Mucosa of descending colon (tissue), 3 donors: ENCODE data around the gene CA6. TPM values are rescaled to one million over a fixed set of nuclear protein-coding genes. Genes with fewer than 3 reads are reported as not detected.

Source experiments
- ATAC-seq: fragments of 200-7000 bp; cut with Tn5 transposase; one replicate; pipeline ENCODE4 v1.9.1; 2020; ENCODE audit warnings: mild to moderate bottlenecking, moderate library complexity
- DNase-seq, 3 donors: peaks; one replicate each; pipeline ENCODE4 v3.0.0-alpha.2; 2020
- H3K36me3 ChIP-seq: fragments of 200-600 bp; one replicate; pipeline ENCODE4 v1.8.0; 2021; ENCODE audit warnings: low read depth, mild to moderate bottlenecking
- H3K4me1 ChIP-seq: fragments of 200-600 bp; one replicate; pipeline ENCODE4 v1.8.0; 2021; ENCODE audit warnings: low read depth, mild to moderate bottlenecking
- H3K4me3 ChIP-seq: fragments of 200-600 bp; one replicate; pipeline ENCODE4 v1.8.0; 2021; ENCODE audit warnings: mild to moderate bottlenecking
- H3K9me3 ChIP-seq: fragments of 200-600 bp; one replicate; pipeline ENCODE4 v1.8.0; 2021; ENCODE audit warnings: mild to moderate bottlenecking
- CTCF ChIP-seq: fragments of 200-600 bp; IDR thresholded peaks from one replicate; pipeline ENCODE4 v1.8.0; 2022; ENCODE audit warnings: antibody characterized with exemption, mild to moderate bottlenecking
- intact Hi-C, 2 donors: fragments of 100-400 bp; cut with DNase I in 1 of 2; cut with micrococcal nuclease in 1 of 2; formaldehyde crosslinking; loops; one replicate each; pipeline versions ENCODE4 v1.11.0 to v1.11.1; 2022; cut with DNase I, micrococcal nuclease
- total RNA-seq, 3 donors: library from RNA; stranded (reverse); fragmentation: NEBNext Ultra II Directional in 2 of 3; extraction: Animal tissue kit (Norgen Biotek cat#: 25700) in 2 of 3; gene quantifications; one replicate each; pipeline versions ENCODE4 v1.2.1 to v1.2.4, GENCODE V29; 2021 to 2023
- donor health status: DM: no; HTN: no; CAD: no; lungs with moderate emphysema.
- donor health status: DM: no; HTN: no; CAD: no.
- donor health status: DM: no; HTN: yes; CAD: no.

The CA6 gene
- total RNA-seq, 3 donors from 2014 or later: not detected

- H3K4me3 ChIP-seq: no peak overlapping the region
- peak; percentile 56 for ATAC-seq
- intact Hi-C loops: no loop called here
Measured at GRCh38 chr1:8970870-8971337, 25.2 kb downstream of the CA6 start.

GRCh38 chr1:8974551-8974950 is 28.9 kb downstream of the CA6 start:
- H3K4me3 ChIP-seq: no peak overlapping the region
- no peak for ATAC-seq
- no peaks in the 10 kb centered on the region for H3K4me1 ChIP-seq
- no peaks in the 10 kb centered on the region for H3K9me3 ChIP-seq
- no peak for TF ChIP-seq CTCF
- DNase-seq: no peak
- intact Hi-C loops: no loop called here
- no peaks in the 10 kb centered on the region for H3K36me3 ChIP-seq

More at GRCh38 chr1:8970870-8971337, 25.2 kb downstream of the CA6 start:
- no peaks in the 10 kb centered on the region for H3K4me1 ChIP-seq
- no peaks in the 10 kb centered on the region for H3K36me3 ChIP-seq
- H3K9me3 ChIP-seq: no peaks in the 10 kb centered on the region
- TF ChIP-seq CTCF: no peak
- no peak for DNase-seq

GRCh38 chr1:8976338-8976737 is 30.7 kb downstream of the CA6 start:
- Histone ChIP-seq H3K4me1 (no peaks in the 10 kb centered on the region), H3K4me3 (no peak overlapping the region), H3K36me3 (no peaks in the 10 kb centered on the region), H3K9me3 (no peaks in the 10 kb centered on the region)
- ATAC-seq (no peak), DNase-seq (no peak)
- intact Hi-C loops: no loop called here
- no peak for TF ChIP-seq CTCF

GRCh38 chr1:8976896-8977450 is 31.3 kb downstream of the CA6 start:
- DNase-seq: peak; percentile 75 to 78 (median 78)
- Histone ChIP-seq H3K9me3 (no peaks in the 10 kb centered on the region), H3K4me1 (no peaks in the 10 kb centered on the region), H3K4me3 (no peak overlapping the region), H3K36me3 (no peaks in the 10 kb centered on the region)
- no peak for TF ChIP-seq CTCF
- intact Hi-C loops: no loop called here
- peak; percentile 97 for ATAC-seq

GRCh38 chr1:8980656-8981055 is 35.0 kb downstream of the CA6 start:
- TF ChIP-seq CTCF: no peak
- H3K4me3 ChIP-seq: no peak overlapping the region

GRCh38 chr1:8981169-8981568 is 35.5 kb downstream of the CA6 start:
- Histone ChIP-seq H3K36me3 (no peaks in the 10 kb centered on the region), H3K9me3 (no peaks in the 10 kb centered on the region), H3K4me1 (no peaks in the 10 kb centered on the region), H3K4me3 (no peak overlapping the region)
- intact Hi-C loops: loop anchor here (5.0 to 10.0 kb wide), 2 partner anchors 56 to 59 kb away; no protein-coding TSS in a partner anchor
- no peak for DNase-seq
- no peak for ATAC-seq
- no peak for TF ChIP-seq CTCF

More at GRCh38 chr1:8980656-8981055, 35.0 kb downstream of the CA6 start:
- intact Hi-C loops: loop anchor here (5.0 to 10.0 kb wide), 2 partner anchors 56 to 58 kb away; no protein-coding TSS in a partner anchor
- no peak for ATAC-seq
- H3K4me1 ChIP-seq: no peaks in the 10 kb centered on the region
- no peaks in the 10 kb centered on the region for H3K36me3 ChIP-seq
- H3K9me3 ChIP-seq: no peaks in the 10 kb centered on the region
- DNase-seq: no peak
